Measurements from ENCODE around the gene AFF3. TPM values are rescaled to one million over a fixed set of nuclear protein-coding genes. Genes with fewer than 3 reads are reported as not detected.

Gene AFF3
- total and polyA plus RNA-seq, 2 of the 4 experiments (the other 2 are of a cell fraction), result 12.9 to 14.3 TPM

- no peaks in the 10 kb centered on the region for H4K20me1 ChIP-seq (ENCODE audit: insufficient read depth, low read length)
- BruUV-seq (replicated peaks), result no TSS peak
- no peak overlapping the region for H2BK5ac ChIP-seq (ENCODE audit: low read depth, low read length, poor library complexity, severe bottlenecking)
- H3K79me1 ChIP-seq (ENCODE audit: low read depth in 1 of 2, low read length in 2 of 2), result no peaks in the 10 kb centered on the region
- ATAC-seq (ENCODE audit: low read depth) (no peak), DNase-seq (no peak)
- H2AFZ ChIP-seq (replicated peaks; ENCODE audit: low read length, poor library complexity), result no peak overlapping the region
- H3K4me1 ChIP-seq (ENCODE audit: control insufficient read depth, insufficient read depth, low read length), result no peaks in the 10 kb centered on the region
- H4K91ac ChIP-seq (ENCODE audit: insufficient read depth, low read depth, low read length), result no peak overlapping the region
- H3K4ac ChIP-seq (ENCODE audit: low read depth, low read length), result no peak overlapping the region
- peaks cover 5% of the 10 kb centered on the region; the same call in 1 of the 2 replicates for H3K36me3 ChIP-seq (ENCODE audit: control insufficient read depth, insufficient read depth, low read length)
- intact Hi-C loops (cut with micrococcal nuclease), result no loop called here
- H2AK5ac ChIP-seq (ENCODE audit: low read depth, low read length), result no peak overlapping the region
- TF ChIP-seq POLR2A (IDR thresholded peaks at IDR 0.05; ENCODE audit: low read depth, low read length) (no peak), MAZ (IDR thresholded peaks at IDR 0.05; ENCODE audit: borderline replicate concordance, low read depth, low read length) (no peak), CEBPB (IDR thresholded peaks at IDR 0.05; ENCODE audit: low read depth, low read length) (no peak), CTCF (conservative IDR thresholded peaks at IDR 0.05; ENCODE audit: low read depth, low read length) (no peak), NFE2L2 (IDR thresholded peaks at IDR 0.05; ENCODE audit: low read depth, low read length) (no peak), SMC3 (IDR thresholded peaks at IDR 0.05; ENCODE audit: low read depth, low read length) (no peak), RFX5 (IDR thresholded peaks at IDR 0.05; ENCODE audit: low read depth, low read length) (no peak)
- H3K27me3 ChIP-seq (ENCODE audit: control insufficient read depth, insufficient read depth, low read length), result no peaks in the 10 kb centered on the region
- no peak overlapping the region for H3K18ac ChIP-seq (ENCODE audit: low read depth, low read length)
- no peak overlapping the region for H3K23ac ChIP-seq (ENCODE audit: low read depth, low read length)
- H3K4me3 ChIP-seq (ENCODE audit: insufficient read depth, low read depth, low read length), result no peak overlapping the region
- no peak overlapping the region for H4K8ac ChIP-seq (ENCODE audit: low read depth in 2 of 2, low read length in 2 of 2)
- H3K9me1 ChIP-seq (ENCODE audit: insufficient read depth, low read length), result peaks cover 11% of the 10 kb centered on the region; the same call in 1 of the 2 replicates
- no peak overlapping the region for H2AK9ac ChIP-seq (replicated peaks; ENCODE audit: low read depth, low read length, poor library complexity)
- POLR2A ChIA-PET (ENCODE audit: unreplicated experiment), result no interaction called here
- no peak overlapping the region for H3K27ac ChIP-seq (ENCODE audit: insufficient read depth, low read length)
- no peak overlapping the region for H3K14ac ChIP-seq (replicated peaks; ENCODE audit: low read depth, low read length)
- H3K9me3 ChIP-seq (ENCODE audit: control insufficient read depth, insufficient read depth, low read length), result no peaks in the 10 kb centered on the region
- H4K5ac ChIP-seq (ENCODE audit: low read depth, low read length), result no peak overlapping the region
- H2BK20ac ChIP-seq (ENCODE audit: low read depth, low read length), result no peak overlapping the region
- no peak overlapping the region for H3K56ac ChIP-seq (ENCODE audit: extremely low read depth, insufficient read depth, low read length)
- in situ Hi-C loops (cut with MboI; ENCODE audit: low sequenced_read_pairs), result no loop called here
- 96% methylated on average over 5 of the region's 6 CpGs; no CpG with 5 or more reads in 1 of the 2 experiments for WGBS, 2 experiments (ENCODE audit: extremely low coverage in 2 of 2, insufficient read length in 1 of 2)
- H3K4me2 ChIP-seq (ENCODE audit: low read depth, low read length), result no peak overlapping the region
- no peak overlapping the region for H2BK120ac ChIP-seq (ENCODE audit: low read depth, low read length)
- no peak overlapping the region for H2BK15ac ChIP-seq (ENCODE audit: low read depth, low read length)
- CTCF ChIA-PET, result no interaction called here
- H3K9ac ChIP-seq (ENCODE audit: low read depth, low read length), result no peak overlapping the region
- dilution Hi-C loops (cut with HindIII; ENCODE audit: low sequenced_read_pairs, unreplicated experiment), result no loop called here
These were observed 453.7 kb downstream of the AFF3 start for GRCh38 chr2:99688699-99689098.

Measured in IMR-90 (cell line).